Heart left ventricle (tissue), 16 donors: ENCODE data around the gene ARHGAP10. TPM values are rescaled to one million over a fixed set of nuclear protein-coding genes. Genes with fewer than 3 reads are reported as not detected.
A peak's percentile ranks its signal among the peaks of the same experiment; 100 is the strongest.

Experiments used
- ATAC-seq, 4 donors: fragments of 200-7000 bp; cut with Tn5 transposase; one replicate each; pipeline ENCODE4 v1.9.1; 2020 to 2022; ENCODE audit warnings: moderate library complexity in 4 of 4, mild to moderate bottlenecking in 3 of 4, moderate number of reproducible peaks in 1 of 4
- DNase-seq, 5 donors: peaks; one replicate each; pipeline ENCODE4 v3.0.0-alpha.2; 2020
- H3K27ac ChIP-seq, 12 donors: fragments of 200-600 bp; sonication (generic) in 4 of 12; one replicate each; pipeline versions ENCODE4 v1.5.0 to v1.8.0; 2016 to 2022; ENCODE audit warnings: mild to moderate bottlenecking in 2 of 12
- H3K27me3 ChIP-seq, 9 donors: fragments of 200-600 bp; sonication (generic) in 2 of 9; one replicate each; pipeline versions ENCODE4 v1.5.1 to v1.8.0; 2016 to 2022; ENCODE audit warnings: mild to moderate bottlenecking in 3 of 9
- H3K36me3 ChIP-seq, 9 donors: fragments of 200-600 bp; sonication (generic) in 2 of 9; one replicate each; pipeline versions ENCODE4 v1.5.0 to v1.8.0; 2018 to 2022; ENCODE audit warnings: mild to moderate bottlenecking in 2 of 9
- H3K4me1 ChIP-seq, 12 donors: fragments of 200-600 bp; sonication (generic) in 4 of 12; one replicate each; pipeline versions ENCODE4 v1.5.0 to v1.8.0; 2016 to 2022; ENCODE audit warnings: mild to moderate bottlenecking in 3 of 12
- H3K4me3 ChIP-seq, 12 donors: fragments of 200-600 bp; sonication (generic) in 4 of 12; one replicate each; pipeline versions ENCODE4 v1.5.0 to v1.8.0; 2017 to 2022; ENCODE audit warnings: mild to moderate bottlenecking in 9 of 12, moderate library complexity in 4 of 12
- H3K9me3 ChIP-seq, 12 donors: fragments of 200-600 bp; sonication (generic) in 4 of 12; one replicate each; pipeline versions ENCODE4 v1.5.0 to v1.8.0; 2016 to 2022; ENCODE audit warnings: mild to moderate bottlenecking in 1 of 12
- POLR2A ChIP-seq, 2 donors: fragments of 450-650 bp; IDR thresholded peaks; one replicate each; pipeline ENCODE4 v1.6.1; 2017; ENCODE audit warnings: antibody characterized with exemption in 2 of 2, mild to moderate bottlenecking in 2 of 2, moderate library complexity in 2 of 2
- WGBS, 4 donors: extraction: QIAGEN DNeasy Blood & Tissue Kit in 2 of 4; methylation state at CpG; one replicate each; pipeline versions ENCODE4 v1.1.5 to v1.1.7; 2013 to 2018; 5-methylcytosine and 5-hydroxymethylcytosine counted together
- intact Hi-C, 10 donors: fragments of 100-400 bp; cut with DNase I; formaldehyde crosslinking; loops; one replicate each; pipeline versions ENCODE4 v1.11.1 to v1.14.2; 2022
- polyA plus RNA-seq, 2 donors: library from polyadenylated mRNA; stranded (reverse); fragments of 200-250 nt; gene quantifications; one replicate each; pipeline ENCODE4 v1.2.3, GENCODE V29; 2013
- total RNA-seq, 9 donors: library from RNA; depleted of rRNA in 2 of 9; stranded (reverse); fragments of >200 nt in 2 of 9; fragmentation: NEBNext Ultra II Directional in 3 of 9; extraction: Animal tissue kit (Norgen Biotek cat#: 25700) in 3 of 9; gene quantifications; one replicate each; pipeline versions ENCODE4 v1.1.0 to v1.2.4, GENCODE V29; 2016 to 2023
- TF ChIP-seq, protein P1 (sequence below), 12 donors: fragments of 200-600 bp; sonication (generic) in 4 of 12; IDR thresholded peaks; one replicate each; pipeline versions ENCODE4 v1.5.0 to v1.8.0; 2018 to 2022; ENCODE audit warnings: antibody characterized with exemption in 12 of 12, mild to moderate bottlenecking in 5 of 12
- donor health status: ischemic (EF 13 %, LVEDD 7.1; RV severe dilation, severe dysfunction).
- donor health status: healthy with polysubstance abuse.
- donor health status: DM: no; HTN: yes; CAD: no.
- donor health status: DM: no; HTN: no; CAD: no.
- donor health status: ischemic (EF 25% LVEDD 6.9; RV normal size, moderate dysfunction).
- donor health status: ischemic (EF 25% LVEDD 5.7; RV mildly dilated, moderate dysfunction).
- donor health status: healthy.
- donor health status: DM: yes; HTN: yes; CAD: no.
- donor health status: ischemic (EF 35%, LVEDD 5.7; RV mildly dilated, moderate dysfunction).
- donor health status: nonischemic (EF 11% LVEDD 7.7; RV severe dilation, severe dysfunction).
- donor health status: DM: yes; HTN: yes; CAD: no.
- donor health status: PGD.
- donor health status: ischemic (EF 29% LVEDD 5.4; RV normal size, mild dysfunction).
- donor health status: nonischemic (EF 23%, LVEDD 6.1; RV moderate dilation, normal function).

Gene ARHGAP10
- total and polyA plus RNA-seq, 11 donors, result 30.6 to 73.7 (median 51.7) TPM

DNA sequence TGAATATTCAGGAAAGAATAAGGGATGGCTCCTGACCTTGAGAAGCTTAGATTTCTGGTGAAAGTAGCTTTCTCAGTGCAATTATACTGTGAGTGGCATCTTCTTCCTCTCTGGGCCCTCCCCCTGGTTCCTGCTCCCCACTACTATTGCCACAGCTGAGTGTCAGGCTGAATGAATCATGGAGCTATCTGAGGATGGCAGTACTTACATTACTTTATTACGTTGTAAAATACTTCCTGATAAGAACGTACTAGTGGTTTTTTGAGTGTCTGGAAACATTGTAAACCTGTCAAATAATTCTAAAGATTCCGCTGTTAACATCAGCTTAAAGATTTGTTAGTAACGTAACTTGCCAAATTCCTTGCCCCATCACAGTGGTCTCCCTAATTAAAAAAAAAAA is 36.2 kb downstream of the ARHGAP10 start:
- WGBS, 4 donors, result 49 to 56% (median 54%) methylated on average over 4 of the region's 4 CpGs
- ATAC-seq (peak in 2 of 4 donors; percentile 51 to 67), DNase-seq (no peak)
- Histone ChIP-seq H3K4me1 (peaks cover 5 to 53% (median 30%) of the 10 kb centered on the region in 12 donors), H3K9me3 (no peaks in the 10 kb centered on the region), H3K4me3 (no peak overlapping the region), H3K36me3 (peaks cover 0 to 8% (median 0%) of the 10 kb centered on the region in 9 donors), H3K27ac (no peak overlapping the region), H3K27me3 (no peaks in the 10 kb centered on the region)
- TF ChIP-seq, protein P1, sequence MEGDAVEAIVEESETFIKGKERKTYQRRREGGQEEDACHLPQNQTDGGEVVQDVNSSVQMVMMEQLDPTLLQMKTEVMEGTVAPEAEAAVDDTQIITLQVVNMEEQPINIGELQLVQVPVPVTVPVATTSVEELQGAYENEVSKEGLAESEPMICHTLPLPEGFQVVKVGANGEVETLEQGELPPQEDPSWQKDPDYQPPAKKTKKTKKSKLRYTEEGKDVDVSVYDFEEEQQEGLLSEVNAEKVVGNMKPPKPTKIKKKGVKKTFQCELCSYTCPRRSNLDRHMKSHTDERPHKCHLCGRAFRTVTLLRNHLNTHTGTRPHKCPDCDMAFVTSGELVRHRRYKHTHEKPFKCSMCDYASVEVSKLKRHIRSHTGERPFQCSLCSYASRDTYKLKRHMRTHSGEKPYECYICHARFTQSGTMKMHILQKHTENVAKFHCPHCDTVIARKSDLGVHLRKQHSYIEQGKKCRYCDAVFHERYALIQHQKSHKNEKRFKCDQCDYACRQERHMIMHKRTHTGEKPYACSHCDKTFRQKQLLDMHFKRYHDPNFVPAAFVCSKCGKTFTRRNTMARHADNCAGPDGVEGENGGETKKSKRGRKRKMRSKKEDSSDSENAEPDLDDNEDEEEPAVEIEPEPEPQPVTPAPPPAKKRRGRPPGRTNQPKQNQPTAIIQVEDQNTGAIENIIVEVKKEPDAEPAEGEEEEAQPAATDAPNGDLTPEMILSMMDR (IDR thresholded peaks at IDR 0.05), result no peak
- no peak for TF ChIP-seq POLR2A (IDR thresholded peaks at IDR 0.05)
- intact Hi-C loops, result no loop called here

GRCh38 chr4:147769386-147769785 is 37.5 kb downstream of the ARHGAP10 start:
- TF ChIP-seq, protein P1 (IDR thresholded peaks at IDR 0.05), result no peak
- no peak for TF ChIP-seq POLR2A (IDR thresholded peaks at IDR 0.05)
- intact Hi-C loops, result no loop called here
- ATAC-seq (no peak), DNase-seq (no peak)
- peak overlapping the region in 2 of 12 donors; percentile 16 to 48 for H3K27ac ChIP-seq
- H3K27me3 ChIP-seq, result no peaks in the 10 kb centered on the region
- H3K4me1 ChIP-seq, result peaks cover 12 to 60% (median 43%) of the 10 kb centered on the region in 12 donors
- no peaks in the 10 kb centered on the region for H3K9me3 ChIP-seq
- peaks cover 0 to 8% (median 0%) of the 10 kb centered on the region in 9 donors for H3K36me3 ChIP-seq
- 91 to 94% (median 94%) methylated on average over 4 of the region's 4 CpGs for WGBS, 4 donors
- H3K4me3 ChIP-seq, result no peak overlapping the region

GRCh38 chr4:147770831-147771230 is 38.9 kb downstream of the ARHGAP10 start:
- Histone ChIP-seq H3K27ac (peak overlapping the region in 4 of 12 donors; percentile 48 to 85 (median 72)), H3K27me3 (no peaks in the 10 kb centered on the region), H3K4me3 (no peak overlapping the region), H3K36me3 (peaks cover 0 to 8% (median 0%) of the 10 kb centered on the region in 9 donors), H3K4me1 (peaks cover 12 to 71% (median 51%) of the 10 kb centered on the region in 12 donors), H3K9me3 (no peaks in the 10 kb centered on the region)
- 86 to 96% (median 91%) methylated on average over 2 of the region's 2 CpGs for WGBS, 4 donors
- DNase-seq (no peak), ATAC-seq (no peak)
- TF ChIP-seq POLR2A (IDR thresholded peaks at IDR 0.05), result no peak
- TF ChIP-seq, protein P1 (IDR thresholded peaks at IDR 0.05), result no peak
- intact Hi-C loops, result loop anchor here in 4 of 10 donors (5.0 to 10.0 kb wide), 2 partner anchors 39 to 64 kb away; partner anchors contain the start of gene ARHGAP10 (in 3 of the 4)

- intact Hi-C loops, result loop anchor here in 4 of 10 donors (5.0 to 10.0 kb wide), 2 partner anchors 40 to 63 kb away; partner anchors contain the start of gene ARHGAP10 (in 3 of the 4)
- Histone ChIP-seq H3K27ac (peak overlapping the region in 11 of 12 donors; percentile 45 to 85 (median 75)), H3K4me3 (peak overlapping the region in 1 of 12 donors; percentile 7), H3K9me3 (no peaks in the 10 kb centered on the region), H3K4me1 (peaks cover 13 to 84% (median 56%) of the 10 kb centered on the region in 12 donors), H3K27me3 (no peaks in the 10 kb centered on the region), H3K36me3 (peaks cover 0 to 8% (median 0%) of the 10 kb centered on the region in 9 donors)
- no peak for DNase-seq
- peak; percentile 5 to 58 (median 36) for ATAC-seq
- WGBS, 4 donors, result 50 to 59% (median 58%) methylated on average over 8 of the region's 8 CpGs
- TF ChIP-seq POLR2A (IDR thresholded peaks at IDR 0.05), result no peak
- TF ChIP-seq, protein P1 (IDR thresholded peaks at IDR 0.05), result peak in 2 of 12 donors; percentile 12 to 30
Measured at GRCh38 chr4:147772056-147772455, 40.2 kb downstream of the ARHGAP10 start.
